NCI-H1105 (cell line): Measurements from ENCODE around the gene MEIS1.

Source experiments
- DNase-seq: peaks from one replicate; lab custom pipeline; 2025; lab: John Stamatoyannopoulos, UW

MEIS1 gene

GRCh38 chr2:66431846-66432587 lies 2.9 kb upstream of the MEIS1 start:
- DNase-seq: no peak

- DNase-seq: peak; percentile 91
These were observed 1.9 kb upstream of the MEIS1 start for GRCh38 chr2:66432801-66433694.

- no peak for DNase-seq
These were observed 1.3 kb upstream of the MEIS1 start for GRCh38 chr2:66433695-66433944.

- peak; percentile 63 for DNase-seq
These were observed 813 bp upstream of the MEIS1 start for GRCh38 chr2:66433945-66434678.

GRCh38 chr2:66435549-66435875 lies 587 bp downstream of the MEIS1 start:
- DNase-seq: no peak

- no peak for DNase-seq
These were observed 1.0 kb downstream of the MEIS1 start for GRCh38 chr2:66435963-66436362.

GRCh38 chr2:66436581-66437001 lies 1.7 kb downstream of the MEIS1 start:
- no peak for DNase-seq

- no peak for DNase-seq
These were observed 2.3 kb downstream of the MEIS1 start for GRCh38 chr2:66437109-66437690.

- DNase-seq: no peak
These were observed 3.0 kb downstream of the MEIS1 start for GRCh38 chr2:66437691-66438497.

- DNase-seq: no peak
These were observed 3.5 kb downstream of the MEIS1 start for GRCh38 chr2:66438498-66438833.

GRCh38 chr2:66438891-66439811 lies 4.2 kb downstream of the MEIS1 start:
- DNase-seq: no peak

- no peak for DNase-seq
These were observed 5.1 kb downstream of the MEIS1 start for GRCh38 chr2:66439812-66440542.

GRCh38 chr2:66440708-66441497 lies 6.0 kb downstream of the MEIS1 start:
- DNase-seq: no peak

GRCh38 chr2:66441581-66442320 lies 6.8 kb downstream of the MEIS1 start:
- no peak for DNase-seq

- DNase-seq: no peak
These were observed 7.7 kb downstream of the MEIS1 start for GRCh38 chr2:66442516-66443185.

GRCh38 chr2:66443186-66443978 lies 8.5 kb downstream of the MEIS1 start:
- no peak for DNase-seq
